HG03025 (cell line): Measurements from ENCODE around the gene TAF11.
"Not testable (repeated sequence)": the region's sequence is repeated elsewhere in the genome, so short reads cannot be mapped to it uniquely, and the experiment has no call there.

Experiments used
- ATAC-seq: cut with Tn5 transposase; IDR thresholded peaks from one replicate; pipeline ENCODE4 v1.9.1; 2021; ENCODE audit warnings: mild to moderate bottlenecking, moderate library complexity; ENCODE audit not compliant: unreplicated experiment, low FRiP score

The TAF11 gene

GRCh38 chr6:34871853-34872252 is 16.0 kb downstream of the TAF11 start:
- ATAC-seq: no peak

- no peak for ATAC-seq
These were observed 20.4 kb downstream of the TAF11 start for GRCh38 chr6:34867484-34867883.

GRCh38 chr6:34866509-34866908 is 21.3 kb downstream of the TAF11 start:
- ATAC-seq: no peak

GRCh38 chr6:34865107-34865506 is 22.7 kb downstream of the TAF11 start:
- no peak for ATAC-seq

GRCh38 chr6:34864007-34864406 is 23.8 kb downstream of the TAF11 start:
- no peak for ATAC-seq

- ATAC-seq: no peak
These were observed 27.1 kb downstream of the TAF11 start for GRCh38 chr6:34860776-34861175.

GRCh38 chr6:34859951-34860350 is 27.9 kb downstream of the TAF11 start:
- ATAC-seq: no peak

- ATAC-seq: no peak
These were observed 29.2 kb downstream of the TAF11 start for GRCh38 chr6:34858681-34859080.

- ATAC-seq: no peak
These were observed 32.4 kb downstream of the TAF11 start for GRCh38 chr6:34855463-34855862.

- no peak for ATAC-seq
These were observed 35.3 kb downstream of the TAF11 start for GRCh38 chr6:34852406-34853085.

GRCh38 chr6:34851361-34851760 is 36.5 kb downstream of the TAF11 start:
- no peak for ATAC-seq

- ATAC-seq: not testable (repeated sequence)
These were observed 38.8 kb downstream of the TAF11 start for GRCh38 chr6:34849066-34849465.

- no peak for ATAC-seq
These were observed 48.0 kb downstream of the TAF11 start for GRCh38 chr6:34839666-34840352.

GRCh38 chr6:34837528-34837927 is 50.3 kb downstream of the TAF11 start:
- no peak for ATAC-seq

- no peak for ATAC-seq
These were observed 51.4 kb downstream of the TAF11 start for GRCh38 chr6:34836451-34836850.

GRCh38 chr6:34836008-34836407 is 51.8 kb downstream of the TAF11 start:
- ATAC-seq: no peak

GRCh38 chr6:34834789-34835518 is 52.9 kb downstream of the TAF11 start:
- no peak for ATAC-seq

GRCh38 chr6:34832942-34833341 is 54.9 kb downstream of the TAF11 start:
- ATAC-seq: no peak

GRCh38 chr6:34829137-34829536 is 58.7 kb downstream of the TAF11 start:
- ATAC-seq: no peak
